ENCODE measurements around the gene PGAP3.
A peak's percentile ranks its signal among the peaks of the same experiment; 100 is the strongest.

PGAP3 gene

DNA sequence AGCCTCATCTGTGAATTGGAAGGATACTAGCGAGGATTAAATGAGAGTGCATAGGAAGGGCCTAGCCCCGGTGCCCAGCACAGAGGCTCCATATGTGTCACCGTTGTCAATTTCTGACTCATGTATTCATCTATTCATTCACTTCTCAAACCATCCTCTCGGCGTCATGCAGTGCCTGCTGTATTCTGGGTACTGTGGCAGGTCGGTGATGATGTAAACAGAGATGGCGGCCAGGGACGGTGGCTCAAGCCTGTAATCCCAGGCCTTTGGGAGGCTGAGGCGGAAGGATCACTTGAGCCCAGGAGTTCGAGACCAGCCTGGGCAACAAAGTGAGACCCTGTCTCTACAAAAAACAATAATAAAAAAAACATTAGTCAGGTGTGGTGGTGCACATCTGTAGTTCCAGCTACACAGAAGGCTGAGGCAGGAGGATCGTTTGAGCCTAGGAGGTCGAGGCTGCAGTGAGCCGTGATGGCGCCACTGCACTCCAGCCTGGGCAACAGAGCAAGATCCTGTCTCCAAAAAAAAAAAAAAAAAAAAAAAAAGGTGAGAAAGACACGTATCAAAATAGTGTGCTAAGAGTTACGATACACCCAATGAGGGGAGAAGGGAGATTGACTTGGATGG is 65.4 kb downstream of the PGAP3 start:
- DNase-seq (ENCODE audit: low read depth): no peak

DNA sequence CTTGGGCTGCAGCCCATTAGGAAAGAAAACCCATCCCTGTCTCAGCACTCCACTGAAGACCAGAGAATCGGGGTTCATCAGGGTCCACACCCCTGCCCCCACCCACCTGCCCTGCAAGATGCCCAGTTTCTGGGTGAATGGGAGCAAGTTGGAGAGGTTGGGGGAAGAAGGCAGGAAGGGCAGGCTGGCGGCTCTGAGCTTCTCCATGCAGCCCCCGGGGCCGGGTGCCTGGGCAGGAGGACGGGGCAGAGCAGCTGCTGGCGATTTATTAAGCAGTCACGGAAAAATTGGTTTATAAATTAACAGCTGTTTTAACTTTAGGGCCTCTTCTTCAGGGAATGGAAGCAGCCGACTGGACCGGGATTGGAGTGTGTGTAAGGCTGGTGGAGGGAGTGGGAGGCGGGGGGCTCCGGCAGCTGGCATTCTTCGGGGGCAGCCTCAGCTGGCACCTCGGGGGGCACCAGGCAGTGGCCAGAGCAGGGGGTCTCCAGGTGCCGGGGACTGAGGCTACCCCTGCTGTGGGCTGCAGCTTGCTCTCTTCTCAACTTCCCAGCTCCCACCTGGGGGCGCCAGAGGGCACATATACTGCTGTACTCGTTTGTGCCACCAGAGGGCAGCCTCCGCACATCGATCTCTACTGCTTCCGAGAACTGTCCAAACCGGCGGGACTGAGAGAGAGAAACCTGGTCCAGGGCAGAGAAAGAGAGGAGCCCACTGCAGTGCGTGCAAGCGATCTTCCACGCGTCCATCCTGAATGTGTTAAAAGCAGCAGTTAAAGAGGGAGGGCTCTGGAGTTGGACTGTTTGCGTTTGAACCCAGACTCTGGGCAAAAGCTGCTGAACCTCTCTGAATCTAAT is 66.1 kb downstream of the PGAP3 start:
- DNase-seq (ENCODE audit: low read depth): peak; percentile 72
